SK-N-SH treated with all-trans-retinoic acid at 6 μM for 48 hours (cell line): Measurements from ENCODE around the gene LRRC42.

Experiments used
- CSRNP3 ChIP-seq: fragments of 250-450 bp; sonication (Bioruptor Pico); IDR thresholded peaks from 2 replicates; pipeline ENCODE4 v1.5.1; 2021; ENCODE audit warnings: mild to moderate bottlenecking, moderate library complexity
- ESRRG ChIP-seq: fragments of 250-450 bp; sonication (Bioruptor Pico); IDR thresholded peaks from 2 replicates; pipeline ENCODE4 v1.6.1; 2021; ENCODE audit warnings: mild to moderate bottlenecking
- GLIS3 ChIP-seq: fragments of 250-450 bp; sonication (Bioruptor Pico); IDR thresholded peaks from 2 replicates; pipeline ENCODE4 v1.5.0; 2020; ENCODE audit warnings: mild to moderate bottlenecking, moderate library complexity
- ISL1 ChIP-seq: fragments of 250-450 bp; sonication (Bioruptor Pico); IDR thresholded peaks from 2 replicates; pipeline ENCODE4 v2.1.2; 2022; ENCODE audit warnings: mild to moderate bottlenecking, moderate library complexity
- PATZ1 ChIP-seq: fragments of 250-450 bp; sonication (Bioruptor Pico); IDR thresholded peaks from 2 replicates; pipeline ENCODE4 v1.8.0; 2020; ENCODE audit warnings: mild to moderate bottlenecking, moderate library complexity, borderline replicate concordance
- POU6F1 ChIP-seq: fragments of 250-450 bp; sonication (Bioruptor Pico); IDR thresholded peaks from 2 replicates; pipeline ENCODE4 v1.8.0; 2021; ENCODE audit warnings: low read depth, mild to moderate bottlenecking, moderate library complexity, borderline replicate concordance
- RARB ChIP-seq: fragments of 250-450 bp; sonication (Bioruptor Pico); IDR thresholded peaks from 2 replicates; pipeline ENCODE4 v1.8.0; 2021; ENCODE audit warnings: mild to moderate bottlenecking, moderate library complexity
- SNAI2 ChIP-seq: fragments of 250-450 bp; sonication (Bioruptor Pico); IDR thresholded peaks from 2 replicates; pipeline ENCODE4 v1.5.0; 2020; ENCODE audit warnings: mild to moderate bottlenecking, moderate library complexity
- TOX ChIP-seq: fragments of 250-450 bp; sonication (Bioruptor Pico); IDR thresholded peaks from 2 replicates; pipeline ENCODE4 v1.8.0; 2021; ENCODE audit warnings: mild to moderate bottlenecking, moderate library complexity, borderline replicate concordance
- TSHZ2 ChIP-seq: fragments of 250-450 bp; sonication (Bioruptor Pico); IDR thresholded peaks from 2 replicates; pipeline ENCODE4 v1.5.0; 2020; ENCODE audit warnings: mild to moderate bottlenecking, moderate library complexity
- ZC3H10 ChIP-seq: fragments of 250-450 bp; sonication (Bioruptor Pico); IDR thresholded peaks from 2 replicates; pipeline ENCODE4 v1.5.1; 2021; ENCODE audit warnings: mild to moderate bottlenecking, moderate library complexity
- ZFP30 ChIP-seq: fragments of 450-650 bp; formaldehyde crosslinking; IDR thresholded peaks from 2 replicates; pipeline ENCODE4 v1.5.0; 2022; ENCODE audit warnings: mild to moderate bottlenecking, moderate library complexity

GRCh38 chr1:54012863-54013262 is 66.7 kb downstream of the LRRC42 start:
- no peak for TF ChIP-seq ISL1 (CRISPR knock-in tag)
- TF ChIP-seq RARB (CRISPR knock-in tag): no peak
- TF ChIP-seq SNAI2 (CRISPR knock-in tag): no peak
- TF ChIP-seq PATZ1 (CRISPR knock-in tag): no peak
- TF ChIP-seq TOX (CRISPR knock-in tag): no peak
- TF ChIP-seq ZC3H10 (CRISPR knock-in tag): no peak
- no peak for TF ChIP-seq POU6F1
- TF ChIP-seq CSRNP3 (CRISPR knock-in tag): no peak
- TF ChIP-seq TSHZ2 (CRISPR knock-in tag): no peak
- no peak for TF ChIP-seq ZFP30
- TF ChIP-seq GLIS3 (CRISPR knock-in tag): no peak
- TF ChIP-seq ESRRG (CRISPR knock-in tag): no peak
